Measurements from ENCODE around the gene GPD2. TPM values are rescaled to one million over a fixed set of nuclear protein-coding genes. Genes with fewer than 3 reads are reported as not detected.

Gene GPD2
- total and polyA plus RNA-seq, 2 of the 8 experiments (the other 6 are each of a cell fraction or from before 2014, with no cell fraction given) = 8.4 to 43.1 TPM

DNA sequence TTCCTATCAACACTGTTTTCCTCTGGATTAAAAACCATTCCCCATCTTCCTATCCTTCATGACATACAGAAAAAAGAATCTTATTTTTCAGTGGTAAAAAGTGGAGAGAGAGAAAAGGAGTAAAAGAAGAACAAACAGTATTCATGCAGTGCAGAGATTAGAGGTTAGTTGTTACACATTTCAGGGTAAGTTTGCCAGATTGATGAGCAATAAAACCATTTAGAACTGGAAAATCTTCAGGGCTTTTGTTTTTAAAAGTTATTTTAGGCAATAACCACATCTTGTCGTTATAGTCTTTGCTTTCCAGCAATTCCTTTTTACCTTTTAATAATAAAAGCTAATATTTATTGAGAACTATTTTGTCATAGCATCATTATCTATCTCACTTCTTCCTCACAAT, 104.5 kb downstream of the GPD2 start:
- Histone ChIP-seq H3K4me3 (ENCODE audit: extremely low read depth in 1 of 4, insufficient read depth in 2 of 4, low read depth in 3 of 4, low read length in 4 of 4) (no peak overlapping the region), H3K27ac (ENCODE audit: low read depth, low read length) (no peak overlapping the region), H3K14ac (ENCODE audit: insufficient read length) (no peak overlapping the region), H3K23ac (ENCODE audit: insufficient read length) (no peak overlapping the region), H2BK5ac (ENCODE audit: low read depth, low read length) (no peak overlapping the region), H4K5ac (ENCODE audit: insufficient read length, low read depth, low read length) (no peak overlapping the region), H3K27me3 (replicated peaks in 1 of 4; ENCODE audit: control insufficient read depth in 3 of 4, extremely low read depth in 1 of 4, insufficient read depth in 3 of 4, low read length in 3 of 4) (no peaks in the 10 kb centered on the region), H2AK5ac (ENCODE audit: low read depth, low read length) (no peak overlapping the region), H3K56ac (replicated peaks; ENCODE audit: insufficient read length, low read depth, low read length) (no peak overlapping the region), H2BK20ac (ENCODE audit: low read length) (no peak overlapping the region), H3K4me2 (ENCODE audit: insufficient read depth in 1 of 2, low read depth in 2 of 2, low read length in 2 of 2) (no peak overlapping the region), H2BK15ac (ENCODE audit: low read length) (no peak overlapping the region), H3K23me2 (ENCODE audit: low read depth, low read length) (no peaks in the 10 kb centered on the region), H3K4ac (replicated peaks; ENCODE audit: insufficient read length, low read depth, low read length) (no peak overlapping the region), H3K9ac (replicated peaks in 1 of 4; ENCODE audit: extremely low read depth in 1 of 4, low read depth in 3 of 4, low read length in 3 of 4) (no peak overlapping the region), H4K91ac (replicated peaks; ENCODE audit: insufficient read length, low read length) (no peak overlapping the region), H2AFZ (ENCODE audit: low read length) (no peak overlapping the region), H2BK12ac (ENCODE audit: low read depth, low read length) (no peak overlapping the region), H3K79me1 (ENCODE audit: low read depth, low read length) (no peaks in the 10 kb centered on the region), H3K4me1 (replicated peaks in 1 of 4; ENCODE audit: control insufficient read depth in 3 of 4, insufficient read depth in 4 of 4, low read length in 3 of 4) (peaks cover 0 to 3% (median 0%) of the 10 kb centered on the region in 4 experiments; a peak in 1 of 7 replicates), H3K9me3 (ENCODE audit: insufficient read depth in 2 of 2, low read depth in 1 of 2, low read length in 1 of 2) (no peaks in the 10 kb centered on the region), H4K20me1 (replicated peaks in 1 of 2; ENCODE audit: control insufficient read depth in 1 of 2, insufficient read depth in 2 of 2, low read length in 2 of 2) (peaks cover 0 to 2% of the 10 kb centered on the region in 2 experiments), H3K36me3 (ENCODE audit: control insufficient read depth in 2 of 4, insufficient read depth in 4 of 4, low read length in 3 of 4) (no peaks in the 10 kb centered on the region), H4K8ac (ENCODE audit: extremely low read depth, insufficient read depth, low read length) (no peak overlapping the region), H2BK120ac (replicated peaks; ENCODE audit: low read depth, low read length) (no peak overlapping the region), H3K79me2 (ENCODE audit: control insufficient read depth in 1 of 2, insufficient read depth in 2 of 2, low read length in 2 of 2) (no peaks in the 10 kb centered on the region), H3K18ac (ENCODE audit: extremely low read depth, low read length) (no peak overlapping the region)
- DNase-seq (ENCODE audit: low read depth in 1 of 2, low spot score in 2 of 2) (no peak), FAIRE-seq (no peak)
- no peak for TF ChIP-seq SP1 (IDR thresholded peaks at IDR 0.05; ENCODE audit: low read depth, low read length)
- no peak for TF ChIP-seq CTBP2 (IDR thresholded peaks at IDR 0.05; ENCODE audit: borderline replicate concordance, insufficient read depth, insufficient read length, low read length)
- TF ChIP-seq CREB1 (IDR thresholded peaks at IDR 0.05) = no peak
- no peak for TF ChIP-seq NRF1 (IDR thresholded peaks at IDR 0.05; ENCODE audit: low read depth, low read length)
- TF ChIP-seq RNF2 (IDR thresholded peaks at IDR 0.05; ENCODE audit: borderline replicate concordance, low read depth, low read length, missing control alignments, poor library complexity, severe bottlenecking) = no peak
- POLR2A ChIA-PET (ENCODE audit: partially characterized antibody) = no interaction called here
- WGBS, 2 experiments (ENCODE audit: extremely low coverage in 1 of 2, insufficient coverage in 1 of 2, insufficient read length in 1 of 2, insufficient replicate concordance in 2 of 2, low coverage in 1 of 2, low lambda C conversion rate in 2 of 2, missing lambda C conversion rate in 1 of 2) = 72% methylated on average over 1 of the region's 1 CpG; no CpG with 5 or more reads in 1 of the 2 experiments
- CTCF ChIA-PET (ENCODE audit: partially characterized antibody) = interaction anchor here (0.6 kb wide), 1 partner anchor 8 kb away, joined by 4 read pairs; no protein-coding TSS in a partner anchor

Measured in H1 (cell line).